ENCODE data around the gene CENPX.

Gene CENPX

GRCh38 chr17:82025401-82026107, 2.9 kb upstream of the CENPX start:
- in situ Hi-C loops (cut with MboI; ENCODE audit: low sequenced_read_pairs) = no loop called here

- in situ Hi-C loops (cut with MboI; ENCODE audit: low sequenced_read_pairs) = no loop called here
Measured at GRCh38 chr17:82024859-82025258, 2.2 kb upstream of the CENPX start.

GRCh38 chr17:82023447-82024241, 966 bp upstream of the CENPX start:
- in situ Hi-C loops (cut with MboI; ENCODE audit: low sequenced_read_pairs) = no loop called here

- in situ Hi-C loops (cut with MboI; ENCODE audit: low sequenced_read_pairs) = no loop called here
Measured at GRCh38 chr17:82022981-82023446, 336 bp upstream of the CENPX start, which contains the start of gene LRRC45. Gene LRRC45, plus strand, starts transcription at chr17:82023305. Its CDS starts 339 bp downstream, at chr17:82023644.

GRCh38 chr17:82021900-82022309, 773 bp downstream of the CENPX start:
- in situ Hi-C loops (cut with MboI; ENCODE audit: low sequenced_read_pairs) = no loop called here

GRCh38 chr17:82021107-82021899, 1.4 kb downstream of the CENPX start:
- in situ Hi-C loops (cut with MboI; ENCODE audit: low sequenced_read_pairs) = no loop called here

GRCh38 chr17:82020572-82021106, 2.0 kb downstream of the CENPX start:
- in situ Hi-C loops (cut with MboI; ENCODE audit: low sequenced_read_pairs) = no loop called here

GRCh38 chr17:82019690-82020571, 2.7 kb downstream of the CENPX start:
- in situ Hi-C loops (cut with MboI; ENCODE audit: low sequenced_read_pairs) = no loop called here

GRCh38 chr17:82018989-82019689, 3.5 kb downstream of the CENPX start:
- in situ Hi-C loops (cut with MboI; ENCODE audit: low sequenced_read_pairs) = no loop called here

GRCh38 chr17:82018152-82018988, 4.3 kb downstream of the CENPX start:
- in situ Hi-C loops (cut with MboI; ENCODE audit: low sequenced_read_pairs) = no loop called here

GRCh38 chr17:82017612-82018151, 5.0 kb downstream of the CENPX start:
- in situ Hi-C loops (cut with MboI; ENCODE audit: low sequenced_read_pairs) = no loop called here

GRCh38 chr17:82016875-82017459, 5.7 kb downstream of the CENPX start:
- in situ Hi-C loops (cut with MboI; ENCODE audit: low sequenced_read_pairs) = no loop called here

GRCh38 chr17:82016061-82016874, 6.4 kb downstream of the CENPX start:
- in situ Hi-C loops (cut with MboI; ENCODE audit: low sequenced_read_pairs) = no loop called here

GRCh38 chr17:82015311-82015971, 7.2 kb downstream of the CENPX start:
- in situ Hi-C loops (cut with MboI; ENCODE audit: low sequenced_read_pairs) = no loop called here

- in situ Hi-C loops (cut with MboI; ENCODE audit: low sequenced_read_pairs) = no loop called here
Measured at GRCh38 chr17:82014971-82015310, 7.7 kb downstream of the CENPX start.

GRCh38 chr17:82014432-82014831, 8.2 kb downstream of the CENPX start:
- in situ Hi-C loops (cut with MboI; ENCODE audit: low sequenced_read_pairs) = no loop called here

Data from HL-60/S4 (cell line).